Measurements from ENCODE around the gene CCDC71. TPM values are rescaled to one million over a fixed set of nuclear protein-coding genes. Genes with fewer than 3 reads are reported as not detected.

CCDC71 gene
- total RNA-seq, 2 donors from 2014 or later: 28.8 to 28.9 TPM

DNA sequence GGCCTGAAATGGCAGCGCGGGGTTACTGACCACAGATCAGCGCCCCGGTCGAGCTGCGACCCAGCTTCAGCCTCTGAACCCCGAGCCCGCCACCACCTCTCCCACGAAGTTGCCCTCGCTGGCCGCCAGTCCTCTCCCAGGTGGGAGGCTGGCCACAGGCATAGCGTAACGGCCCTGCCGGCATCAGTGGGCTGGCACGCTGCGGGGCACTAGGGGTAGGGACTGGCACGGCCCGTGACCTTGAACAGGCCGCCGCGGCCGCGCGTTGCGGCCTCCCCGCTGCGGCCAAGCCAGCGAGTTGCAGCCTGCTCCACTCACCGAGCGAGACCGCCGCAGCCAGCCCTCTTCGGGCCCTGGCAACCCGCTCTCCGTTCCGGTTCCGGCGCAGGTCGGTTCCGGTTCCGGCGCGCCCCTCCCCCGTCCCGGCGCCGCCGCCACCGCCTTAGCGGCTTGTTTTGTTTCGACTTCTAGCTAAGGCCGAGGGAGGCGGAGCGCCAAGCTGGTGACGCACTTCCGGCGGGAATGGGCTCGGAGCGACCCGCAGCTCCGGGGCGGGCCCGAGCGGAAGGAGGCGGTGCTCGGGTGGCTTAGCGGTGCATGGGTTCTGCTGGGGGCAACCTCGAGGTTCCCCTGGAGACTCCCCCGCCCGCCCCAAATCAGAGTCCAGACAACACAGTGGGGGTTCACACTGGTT lies 45.5 kb downstream of the CCDC71 start, which contains the start of gene USP19:
Gene USP19, minus strand, starts transcription at position 386 of the 694 bp plus-strand sequence. CDS start 1,678 bp downstream, outside the sequence.
- Histone ChIP-seq H3K4me3 (peak within 1 kb of the TSS; percentile 97), H3K27ac (peak within 1 kb of the TSS; percentile 92 to 97), H3K36me3 (peaks cover 74% of the 10 kb centered on the region), H3K9me3 (no peaks in the 10 kb centered on the region), H3K4me1 (ENCODE audit: control insufficient read depth in 1 of 2, low read depth in 2 of 2) (peaks cover 15 to 17% of the 10 kb centered on the region in 2 donors), H3K27me3 (replicated peaks; ENCODE audit: insufficient read depth) (no peaks in the 10 kb centered on the region)
- ATAC-seq (ENCODE audit: insufficient number of reproducible peaks, low FRiP score, low read depth) (peak; percentile 71), DNase-seq (ENCODE audit: low spot score) (peak; percentile 79)
- TF ChIP-seq, protein P1, sequence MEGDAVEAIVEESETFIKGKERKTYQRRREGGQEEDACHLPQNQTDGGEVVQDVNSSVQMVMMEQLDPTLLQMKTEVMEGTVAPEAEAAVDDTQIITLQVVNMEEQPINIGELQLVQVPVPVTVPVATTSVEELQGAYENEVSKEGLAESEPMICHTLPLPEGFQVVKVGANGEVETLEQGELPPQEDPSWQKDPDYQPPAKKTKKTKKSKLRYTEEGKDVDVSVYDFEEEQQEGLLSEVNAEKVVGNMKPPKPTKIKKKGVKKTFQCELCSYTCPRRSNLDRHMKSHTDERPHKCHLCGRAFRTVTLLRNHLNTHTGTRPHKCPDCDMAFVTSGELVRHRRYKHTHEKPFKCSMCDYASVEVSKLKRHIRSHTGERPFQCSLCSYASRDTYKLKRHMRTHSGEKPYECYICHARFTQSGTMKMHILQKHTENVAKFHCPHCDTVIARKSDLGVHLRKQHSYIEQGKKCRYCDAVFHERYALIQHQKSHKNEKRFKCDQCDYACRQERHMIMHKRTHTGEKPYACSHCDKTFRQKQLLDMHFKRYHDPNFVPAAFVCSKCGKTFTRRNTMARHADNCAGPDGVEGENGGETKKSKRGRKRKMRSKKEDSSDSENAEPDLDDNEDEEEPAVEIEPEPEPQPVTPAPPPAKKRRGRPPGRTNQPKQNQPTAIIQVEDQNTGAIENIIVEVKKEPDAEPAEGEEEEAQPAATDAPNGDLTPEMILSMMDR (IDR thresholded peaks at IDR 0.05): no peak

DNA sequence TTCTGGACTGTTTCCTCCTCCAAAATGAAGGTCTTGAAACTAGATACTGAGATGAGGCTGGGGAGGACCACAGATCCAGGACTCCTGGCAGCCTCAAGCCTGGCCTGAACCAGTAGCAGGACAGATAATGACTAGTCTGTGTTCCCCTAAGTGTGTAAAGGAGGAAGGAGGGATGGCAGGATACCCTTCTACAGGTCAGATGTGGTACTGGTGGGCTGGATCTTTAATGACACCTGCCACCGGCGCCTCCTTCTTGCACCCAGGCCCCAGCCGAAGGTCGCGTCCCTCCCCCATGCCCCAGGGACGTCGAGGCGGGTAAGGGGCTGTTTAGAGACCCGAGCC lies 46.1 kb downstream of the CCDC71 start:
- H3K4me3 ChIP-seq: peak overlapping the region; percentile 97
- H3K9me3 ChIP-seq: no peaks in the 10 kb centered on the region
- peaks cover 15 to 17% of the 10 kb centered on the region in 2 donors for H3K4me1 ChIP-seq (ENCODE audit: control insufficient read depth in 1 of 2, low read depth in 2 of 2)
- no peak for DNase-seq (ENCODE audit: low spot score)
- peak overlapping the region; percentile 92 to 97 for H3K27ac ChIP-seq
- peaks cover 74% of the 10 kb centered on the region for H3K36me3 ChIP-seq
- no peak for ATAC-seq (ENCODE audit: insufficient number of reproducible peaks, low FRiP score, low read depth)
- TF ChIP-seq, protein P1 (IDR thresholded peaks at IDR 0.05): no peak
- H3K27me3 ChIP-seq (replicated peaks; ENCODE audit: insufficient read depth): no peaks in the 10 kb centered on the region

DNA sequence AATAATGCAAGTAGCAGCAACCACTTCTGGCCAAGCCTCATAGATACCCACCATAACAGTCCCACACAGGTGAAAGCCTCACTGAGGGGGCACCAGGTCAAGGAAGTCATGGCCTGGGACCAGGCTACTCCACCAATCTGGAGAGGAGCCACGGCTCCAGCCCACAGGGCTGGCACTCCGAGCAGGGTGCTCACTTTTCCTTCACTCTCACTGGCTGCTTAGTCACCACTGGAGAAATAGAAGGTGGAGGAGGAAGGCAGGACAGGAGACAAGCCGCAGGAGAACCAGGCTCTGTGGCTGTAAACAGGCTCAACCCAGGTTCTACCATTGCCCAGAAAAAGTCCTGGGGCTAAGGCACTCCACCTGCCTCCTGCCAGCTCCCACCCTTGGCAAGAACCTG lies 46.7 kb downstream of the CCDC71 start:
- Histone ChIP-seq H3K9me3 (no peaks in the 10 kb centered on the region), H3K4me1 (ENCODE audit: control insufficient read depth in 1 of 2, low read depth in 2 of 2) (peaks cover 15 to 17% of the 10 kb centered on the region in 2 donors), H3K4me3 (peak overlapping the region; percentile 97), H3K27me3 (replicated peaks; ENCODE audit: insufficient read depth) (no peaks in the 10 kb centered on the region), H3K36me3 (peaks cover 74% of the 10 kb centered on the region), H3K27ac (peak overlapping the region; percentile 92 to 97)
- TF ChIP-seq, protein P1 (IDR thresholded peaks at IDR 0.05): no peak
- no peak for DNase-seq (ENCODE audit: low spot score)
- ATAC-seq (ENCODE audit: insufficient number of reproducible peaks, low FRiP score, low read depth): no peak

DNA sequence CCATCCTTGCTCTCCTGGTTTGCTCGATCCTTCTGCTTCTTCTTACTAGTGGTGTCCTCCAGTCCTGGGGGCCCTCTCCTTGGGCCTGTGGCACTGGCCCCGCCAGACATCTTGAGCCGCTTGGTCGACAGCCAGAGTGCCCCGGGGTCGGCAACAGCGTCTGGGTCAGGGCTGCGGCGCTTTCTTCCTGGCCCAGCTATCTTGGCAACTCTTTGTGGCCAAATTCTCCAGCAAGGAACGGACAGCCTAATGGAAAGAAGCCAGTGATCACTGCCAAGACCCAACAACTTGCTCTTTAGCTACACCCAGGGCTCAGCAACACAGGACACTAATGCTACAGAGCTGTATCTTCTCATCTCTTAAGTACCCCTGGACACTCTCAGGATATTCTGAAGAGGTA lies 47.1 kb downstream of the CCDC71 start:
- peaks cover 74% of the 10 kb centered on the region for H3K36me3 ChIP-seq
- no peaks in the 10 kb centered on the region for H3K27me3 ChIP-seq (replicated peaks; ENCODE audit: insufficient read depth)
- peak overlapping the region; percentile 92 to 97 for H3K27ac ChIP-seq
- no peak for DNase-seq (ENCODE audit: low spot score)
- H3K9me3 ChIP-seq: no peaks in the 10 kb centered on the region
- peaks cover 15 to 17% of the 10 kb centered on the region in 2 donors for H3K4me1 ChIP-seq (ENCODE audit: control insufficient read depth in 1 of 2, low read depth in 2 of 2)
- peak overlapping the region; percentile 97 for H3K4me3 ChIP-seq
- ATAC-seq (ENCODE audit: insufficient number of reproducible peaks, low FRiP score, low read depth): no peak
- TF ChIP-seq, protein P1 (IDR thresholded peaks at IDR 0.05): no peak

Other genes with a start within 250 kb of the CCDC71 start
- 100 to 1,000 TPM in 1 of 2 donors, 10 to 100 TPM in 1; 90.4 to 162 TPM for gene ARIH2, start 247.5 kb downstream of the CCDC71 start, total RNA-seq
- 10 to 100 TPM; 57.6 to 75.1 TPM for gene P4HTM, start 176.1 kb downstream of the CCDC71 start, total RNA-seq
- gene WDR6, start 158.9 kb downstream of the CCDC71 start, total RNA-seq: 100 to 1,000 TPM in 1 of 2 donors, 10 to 100 TPM in 1; 89.9 to 121 TPM
- gene DALRD3, start 147.8 kb downstream of the CCDC71 start, total RNA-seq: 10 to 100 TPM; 16.8 to 36.8 TPM
- gene NDUFAF3, start 144.2 kb downstream of the CCDC71 start, total RNA-seq: 100 to 1,000 TPM in 1 of 2 donors, 10 to 100 TPM in 1; 65.7 to 164 TPM
- 10 to 100 TPM; 56.0 to 96.2 TPM for gene IMPDH2, start 136.9 kb downstream of the CCDC71 start, total RNA-seq
- 100 to 1,000 TPM in 1 of 2 donors, 10 to 100 TPM in 1; 83.7 to 110 TPM for gene QRICH1, start 72.3 kb downstream of the CCDC71 start, total RNA-seq
- gene QARS1, start 61.6 kb downstream of the CCDC71 start, total RNA-seq: 100 to 1,000 TPM; 143 to 179 TPM
- gene USP19, start 45.5 kb downstream of the CCDC71 start, total RNA-seq: 10 to 100 TPM; 56.3 to 62.5 TPM
- gene LAMB2, start 33.3 kb downstream of the CCDC71 start, total RNA-seq: 100 to 1,000 TPM; 764 to 806 TPM
- gene KLHDC8B, start 5.3 kb upstream of the CCDC71 start, total RNA-seq: 10 to 100 TPM; 22.4 to 29.8 TPM
- gene C3orf62, start 110.9 kb upstream of the CCDC71 start, total RNA-seq: 10 to 100 TPM in 1 of 2 donors, 1 to 10 TPM in 1; 5.4 to 15.0 TPM
- 10 to 100 TPM; 41.2 to 74.1 TPM for gene USP4, start 173.7 kb upstream of the CCDC71 start, total RNA-seq
- 100 to 1,000 TPM; 187 to 319 TPM for gene GPX1, start 192.0 kb upstream of the CCDC71 start, total RNA-seq
- 100 to 1,000 TPM; 524 to 630 TPM for gene RHOA, start 245.6 kb upstream of the CCDC71 start, total RNA-seq
- 10 to 100 TPM; 25.7 to 32.4 TPM for gene TCTA, start 246.1 kb upstream of the CCDC71 start, total RNA-seq